ENCODE data around the gene TINAG.

DNA sequence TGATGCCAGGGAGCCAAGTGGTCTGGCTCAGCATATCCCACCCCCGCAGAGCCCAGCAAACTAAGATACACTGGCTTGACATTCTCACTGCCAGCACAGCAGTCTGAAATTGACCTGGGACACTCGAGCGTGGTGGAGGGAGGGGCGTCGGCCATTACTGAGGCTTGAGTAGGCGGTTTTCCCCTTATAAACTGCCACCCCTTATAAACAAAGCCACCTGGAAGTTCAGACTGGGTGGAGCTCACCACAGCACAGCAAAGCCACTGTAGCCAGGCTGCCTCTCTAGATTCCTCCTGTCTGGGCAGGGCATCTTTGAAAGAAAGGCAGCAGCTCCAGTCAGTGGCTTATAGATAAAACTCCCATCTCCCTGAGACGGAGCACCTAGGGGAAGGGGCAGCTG, 19.4 kb downstream of the TINAG start:
- TF ChIP-seq SP1 (IDR thresholded peaks at IDR 0.05) (no peak), FOXA1 (IDR thresholded peaks at IDR 0.05) (no peak)
